HG03469 (cell line): ENCODE measurements around the gene APOBEC3F.
A peak's percentile ranks its signal among the peaks of the same experiment; 100 is the strongest.
"Not testable (repeated sequence)": the region's sequence is repeated elsewhere in the genome, so short reads cannot be mapped to it uniquely, and the experiment has no call there.

Source experiments
- ATAC-seq: cut with Tn5 transposase; IDR thresholded peaks from one replicate; pipeline ENCODE4 v1.9.1; 2021; ENCODE audit warnings: mild to moderate bottlenecking, moderate library complexity, moderate number of reproducible peaks; ENCODE audit not compliant: unreplicated experiment

Gene APOBEC3F

GRCh38 chr22:39040538-39041296 is at the start of gene APOBEC3F:
Gene APOBEC3F, plus strand, starts transcription at chr22:39040864. Its CDS starts 97 bp downstream, at chr22:39040961.
- ATAC-seq = peak; percentile 70

- not testable (repeated sequence) for ATAC-seq
Measured at GRCh38 chr22:38992871-38993371, 47.7 kb upstream of the APOBEC3F start.

GRCh38 chr22:38996105-38996504 is 44.6 kb upstream of the APOBEC3F start:
- no peak for ATAC-seq

GRCh38 chr22:38997518-38997917 is 43.1 kb upstream of the APOBEC3F start:
- ATAC-seq = no peak

- ATAC-seq = no peak
Measured at GRCh38 chr22:39003165-39003638, 37.5 kb upstream of the APOBEC3F start.

GRCh38 chr22:39007177-39007576 is 33.5 kb upstream of the APOBEC3F start:
- no peak for ATAC-seq

GRCh38 chr22:39008271-39008850 is 32.3 kb upstream of the APOBEC3F start:
- ATAC-seq = not testable (repeated sequence)

GRCh38 chr22:39010946-39011345 is 29.7 kb upstream of the APOBEC3F start:
- no peak for ATAC-seq

GRCh38 chr22:39012533-39013511 is 27.8 kb upstream of the APOBEC3F start:
- ATAC-seq = no peak

GRCh38 chr22:39013561-39013941 is 27.1 kb upstream of the APOBEC3F start:
- ATAC-seq = not testable (repeated sequence)

GRCh38 chr22:39013942-39014722 is 26.5 kb upstream of the APOBEC3F start, which contains the start of gene APOBEC3C:
Gene APOBEC3C, plus strand, starts transcription at chr22:39014257. Its CDS starts 106 bp downstream, at chr22:39014363.
- no peak for ATAC-seq

GRCh38 chr22:39014723-39015121 is 25.9 kb upstream of the APOBEC3F start:
- ATAC-seq = not testable (repeated sequence)

GRCh38 chr22:39016592-39016991 is 24.1 kb upstream of the APOBEC3F start:
- no peak for ATAC-seq

GRCh38 chr22:39017596-39018365 is 22.9 kb upstream of the APOBEC3F start:
- ATAC-seq = no peak

- not testable (repeated sequence) for ATAC-seq
Measured at GRCh38 chr22:39020021-39020651, 20.5 kb upstream of the APOBEC3F start.

GRCh38 chr22:39021552-39022250 is 19.0 kb upstream of the APOBEC3F start:
- ATAC-seq = no peak

GRCh38 chr22:39024519-39025308 is 15.9 kb upstream of the APOBEC3F start:
- ATAC-seq = no peak
